HepG2 (cell line): ENCODE measurements around the gene SPHK1. TPM values are rescaled to one million over a fixed set of nuclear protein-coding genes. Genes with fewer than 3 reads are reported as not detected.
A peak's percentile ranks its signal among the peaks of the same experiment; 100 is the strongest.

ENCODE experiments used
- ARID5B ChIP-seq: IDR thresholded peaks from 2 replicates; pipeline ENCODE4 v1.4.0; 2020; ENCODE audit warnings: mild to moderate bottlenecking, missing genetic modification reagents
- CEBPB ChIP-seq: IDR thresholded peaks from 2 replicates; pipeline ENCODE4 v1.6.1; 2011; ENCODE audit warnings: low read depth, low read length, improper control_type of control experiment, borderline replicate concordance
- KIAA2018 ChIP-seq: sonication (generic); formaldehyde crosslinking; IDR thresholded peaks from 2 replicates; pipeline ENCODE4 v1.5.0; 2020; ENCODE audit warnings: mild to moderate bottlenecking, missing genetic modification reagents, borderline replicate concordance
- KLF12 ChIP-seq: sonication (generic); formaldehyde crosslinking; IDR thresholded peaks from 2 replicates; pipeline ENCODE4 v1.4.0; 2020; ENCODE audit warnings: missing genetic modification reagents, borderline replicate concordance
- KLF6 ChIP-seq: IDR thresholded peaks from 2 replicates; pipeline ENCODE4 v1.8.0; 2016; ENCODE audit warnings: missing biosample characterization, missing genetic modification reagents
- NFKBIZ ChIP-seq: IDR thresholded peaks from 2 replicates; pipeline ENCODE4 v1.6.1; 2018; ENCODE audit warnings: missing genetic modification reagents, missing compliant biosample characterization
- RARA ChIP-seq: IDR thresholded peaks from 2 replicates; pipeline ENCODE4 v1.6.1; 2016; ENCODE audit warnings: missing genetic modification reagents, missing compliant biosample characterization
- SOX6 ChIP-seq, 2 experiments: fragments of 450-650 bp in 1 of 2; sonication (generic) in 1 of 2; formaldehyde crosslinking in 1 of 2; IDR thresholded peaks; 2 replicates each; pipeline versions ENCODE4 v1.4.0 to v1.6.1; 2017 to 2020; ENCODE audit warnings: antibody characterized with exemption in 1 of 2, mild to moderate bottlenecking in 1 of 2, missing genetic modification reagents in 1 of 2
- SSRP1 ChIP-seq: IDR thresholded peaks from 2 replicates; pipeline ENCODE4 v1.6.1; 2016; ENCODE audit warnings: control low read depth
- TBX2 ChIP-seq: sonication (generic); formaldehyde crosslinking; IDR thresholded peaks from 2 replicates; pipeline ENCODE4 v1.5.0; 2020; ENCODE audit warnings: missing genetic modification reagents, mild to moderate bottlenecking, borderline replicate concordance
- ZNF124 ChIP-seq: sonication (generic); formaldehyde crosslinking; IDR thresholded peaks from 2 replicates; pipeline ENCODE4 v1.4.0; 2020; ENCODE audit warnings: missing genetic modification reagents
- ZNF441 ChIP-seq: sonication (generic); formaldehyde crosslinking; IDR thresholded peaks from 2 replicates; pipeline ENCODE4 v1.7.0; 2021; ENCODE audit warnings: missing genetic modification reagents, borderline replicate concordance
- ZNF484 ChIP-seq: sonication (generic); formaldehyde crosslinking; IDR thresholded peaks from 2 replicates; pipeline ENCODE4 v1.5.1; 2020; ENCODE audit warnings: mild to moderate bottlenecking, low read depth, missing genetic modification reagents, borderline replicate concordance
- ZNF746 ChIP-seq: sonication (generic); formaldehyde crosslinking; IDR thresholded peaks from 2 replicates; pipeline ENCODE4 v1.8.0; 2022; ENCODE audit warnings: mild to moderate bottlenecking, missing genetic modification reagents
- ZNF800 ChIP-seq: sonication (generic); formaldehyde crosslinking; IDR thresholded peaks from 2 replicates; pipeline ENCODE4 v1.4.0; 2020; ENCODE audit warnings: missing genetic modification reagents
- ZSCAN9 ChIP-seq: IDR thresholded peaks from 2 replicates; pipeline ENCODE4 v1.6.1; 2016; ENCODE audit warnings: borderline replicate concordance
- polyA plus RNA-seq, 8 experiments: library from polyadenylated mRNA; depleted of rRNA in 3 of 8; stranded (reverse) in 7 of 8; unstranded in 1 of 8; fragments of >200 nt; fragmentation: Illumina TruSeq in 4 of 8; extraction: Trizol in 4 of 8; gene quantifications; 2 replicates each; pipeline versions ENCODE4 v1.2.1 to v1.2.3, GENCODE V29; 2011 to 2016; ENCODE audit warnings: low read depth in 4 of 8, missing spikeins in 1 of 8, mixed read lengths in 1 of 8; ENCODE audit not compliant: insufficient read depth in 1 of 8
- total RNA-seq, 5 experiments: library from RNA; depleted of rRNA; stranded (reverse); fragments of >200 nt; fragmentation: Illumina TruSeq; extraction: Trizol; gene quantifications; 2 replicates each; pipeline ENCODE4 v1.2.3, GENCODE V29; 2016; ENCODE audit warnings: low read depth in 1 of 5

Gene SPHK1
- total and polyA plus RNA-seq, 2 of the 13 experiments (the other 11 are each of a cell fraction or from before 2014, with no cell fraction given) = 129 to 160 TPM

GRCh38 chr17:76345377-76345974 lies 38.9 kb upstream of the SPHK1 start (continued):
- TF ChIP-seq SSRP1 (CRISPR knock-in tag) = peak; percentile 75; the same call in 1 of the 2 replicates
- 0 out of 2 replicates have a peak, but pooled peaks have one; percentile 44 for TF ChIP-seq ZNF800
- peak; percentile 57; the same call in 1 of the 2 replicates for TF ChIP-seq TBX2 (CRISPR knock-in tag)
- no peak for TF ChIP-seq ZNF484 (CRISPR knock-in tag)
- TF ChIP-seq SOX6 (IDR thresholded peaks at IDR 0.05) = no peak
- peak; percentile 81 for TF ChIP-seq SOX6 (CRISPR knock-in tag; IDR thresholded peaks at IDR 0.05)
- no peak for TF ChIP-seq KIAA2018 (CRISPR knock-in tag)
- no peak for TF ChIP-seq ZNF124
- TF ChIP-seq RARA (CRISPR knock-in tag) = peak; percentile 59
- peak; percentile 87 for TF ChIP-seq CEBPB
- TF ChIP-seq ZSCAN9 (CRISPR knock-in tag) = no peak; the same call in 1 of the 2 replicates
- TF ChIP-seq NFKBIZ = 0 out of 2 replicates have a peak, but pooled peaks have one; percentile 40
- TF ChIP-seq KLF6 = 0 out of 2 replicates have a peak, but pooled peaks have one; percentile 59
- no peak for TF ChIP-seq KLF12
- no peak for TF ChIP-seq ZNF441 (CRISPR knock-in tag)
- TF ChIP-seq ZNF746 (CRISPR knock-in tag) = no peak
- TF ChIP-seq ARID5B (CRISPR knock-in tag) = peak; percentile 45
